Caco-2 (cell line): ENCODE data around the gene ZNF594. TPM values are rescaled to one million over a fixed set of nuclear protein-coding genes. Genes with fewer than 3 reads are reported as not detected.
"Not testable (repeated sequence)": the region's sequence is repeated elsewhere in the genome, so short reads cannot be mapped to it uniquely, and the experiment has no call there.

Experiments used
- BruUV-seq: library from RNA; stranded (reverse); fragments of 400-500 nt; replicated peaks from 2 replicates; lab custom pipeline; 2021; lab: Mats Ljungman, UMichigan
- CTCF ChIA-PET: fragments of 300-600 bp; sonication (Branson Sonifier 250); formaldehyde crosslinking; loops from one replicate; lab custom pipeline; 2022; ENCODE audit warnings: antibody characterized with exemption; lab: Charles Lee
- POLR2A ChIA-PET: fragments of 300-600 bp; sonication (Branson Sonifier 250); formaldehyde crosslinking; loops from one replicate; lab custom pipeline; 2022; ENCODE audit warnings: antibody characterized with exemption; lab: Charles Lee
- DNase-seq, 2 experiments: peaks; one replicate each; pipeline versions ENCODE4 v3.0.0 to v3.0.0-alpha.2; 2020 to 2022
- H3K27me3 ChIP-seq: replicated peaks from 2 replicates; pipeline ENCODE4 v1.6.0; 2011; ENCODE audit warnings: low read length; ENCODE audit not compliant: control insufficient read depth, insufficient read depth
- H3K36me3 ChIP-seq: 2 replicates; pipeline ENCODE4 v1.5.1; 2011; ENCODE audit warnings: low read length; ENCODE audit not compliant: control insufficient read depth, insufficient read depth
- H3K4me1 ChIP-seq: fragments of 250-450 bp; sonication (Bioruptor Pico); 2 replicates; pipeline ENCODE4 v1.5.1; 2020; ENCODE audit warnings: mild to moderate bottlenecking
- H3K4me3 ChIP-seq: 2 replicates; pipeline ENCODE4 v1.5.1; 2011; ENCODE audit warnings: low read depth, mild to moderate bottlenecking, control low read depth, low read length
- H3K9me3 ChIP-seq: fragments of 250-450 bp; sonication (Bioruptor Pico); 2 replicates; pipeline ENCODE4 v1.5.1; 2020; ENCODE audit warnings: mild to moderate bottlenecking, moderate library complexity
- H3K27ac Mint-ChIP-seq: one replicate; pipeline ENCODE4 v1.8.0; 2022; ENCODE audit warnings: mixed read lengths; ENCODE audit not compliant: unreplicated experiment
- H3K27me3 Mint-ChIP-seq: one replicate; pipeline ENCODE4 v1.8.0; 2022; ENCODE audit warnings: mixed read lengths; ENCODE audit not compliant: insufficient read depth, unreplicated experiment
- H3K36me3 Mint-ChIP-seq: one replicate; pipeline ENCODE4 v1.8.0; 2022; ENCODE audit warnings: mild to moderate bottlenecking, mixed read lengths; ENCODE audit not compliant: insufficient read depth, unreplicated experiment
- H3K4me1 Mint-ChIP-seq: one replicate; pipeline ENCODE4 v1.8.0; 2022; ENCODE audit warnings: low read depth, mixed read lengths; ENCODE audit not compliant: unreplicated experiment
- H3K4me3 Mint-ChIP-seq: one replicate; pipeline ENCODE4 v1.8.0; 2022; ENCODE audit warnings: mild to moderate bottlenecking, moderate library complexity, mixed read lengths; ENCODE audit not compliant: unreplicated experiment
- H3K9me3 Mint-ChIP-seq: one replicate; pipeline ENCODE4 v1.8.0; 2022; ENCODE audit warnings: mixed read lengths; ENCODE audit not compliant: unreplicated experiment
- CTCF ChIP-seq, 2 experiments: fragments of 200-600 bp in 1 of 2; IDR thresholded peaks; 1 replicate in 1 of 2; 2 replicates in 1 of 2; pipeline versions ENCODE4 v1.5.1 to v1.8.0; 2011 to 2022; ENCODE audit warnings: antibody characterized with exemption in 1 of 2, control low read depth in 1 of 2, inconsistent platforms in 1 of 2, low read depth in 1 of 2, low read length in 1 of 2, mild to moderate bottlenecking in 1 of 2, moderate library complexity in 1 of 2; ENCODE audit not compliant: insufficient read depth in 1 of 2, severe bottlenecking in 1 of 2, unreplicated experiment in 1 of 2
- intact Hi-C: fragments of 100-400 bp; cut with micrococcal nuclease; formaldehyde crosslinking; loops from one replicate; pipeline ENCODE4 v1.10.0; 2022; ENCODE audit not compliant: unreplicated experiment
- total RNA-seq: library from RNA; stranded (reverse); gene quantifications from 2 replicates; pipeline ENCODE4 v1.2.3, GENCODE V29; 2022

Gene ZNF594
- total RNA-seq, 1 experiment from 2014 or later, result 6.2 TPM

GRCh38 chr17:5135726-5136579, 55.7 kb downstream of the ZNF594 start:
- DNase-seq, result no peak
- no peak overlapping the region for H3K27ac Mint-ChIP-seq
- POLR2A ChIA-PET, result no interaction called here
- Histone ChIP-seq H3K4me3 (no peak overlapping the region), H3K36me3 (no peaks in the 10 kb centered on the region), H3K9me3 (no peaks in the 10 kb centered on the region), H3K4me1 (no peaks in the 10 kb centered on the region), H3K27me3 (no peaks in the 10 kb centered on the region)
- no peaks in the 10 kb centered on the region for H3K27me3 Mint-ChIP-seq
- no peaks in the 10 kb centered on the region for H3K9me3 Mint-ChIP-seq
- no peak overlapping the region for H3K4me3 Mint-ChIP-seq
- intact Hi-C loops, result no loop called here
- TF ChIP-seq CTCF (IDR thresholded peaks at IDR 0.05; ENCODE audit: insufficient read depth in 1 of 2, low read depth in 1 of 2, low read length in 1 of 2, severe bottlenecking in 1 of 2, unreplicated experiment in 1 of 2), result no peak
- no peaks in the 10 kb centered on the region for H3K36me3 Mint-ChIP-seq
- no peaks in the 10 kb centered on the region for H3K4me1 Mint-ChIP-seq
- BruUV-seq, result no TSS peak
- CTCF ChIA-PET, result no interaction called here

DNA sequence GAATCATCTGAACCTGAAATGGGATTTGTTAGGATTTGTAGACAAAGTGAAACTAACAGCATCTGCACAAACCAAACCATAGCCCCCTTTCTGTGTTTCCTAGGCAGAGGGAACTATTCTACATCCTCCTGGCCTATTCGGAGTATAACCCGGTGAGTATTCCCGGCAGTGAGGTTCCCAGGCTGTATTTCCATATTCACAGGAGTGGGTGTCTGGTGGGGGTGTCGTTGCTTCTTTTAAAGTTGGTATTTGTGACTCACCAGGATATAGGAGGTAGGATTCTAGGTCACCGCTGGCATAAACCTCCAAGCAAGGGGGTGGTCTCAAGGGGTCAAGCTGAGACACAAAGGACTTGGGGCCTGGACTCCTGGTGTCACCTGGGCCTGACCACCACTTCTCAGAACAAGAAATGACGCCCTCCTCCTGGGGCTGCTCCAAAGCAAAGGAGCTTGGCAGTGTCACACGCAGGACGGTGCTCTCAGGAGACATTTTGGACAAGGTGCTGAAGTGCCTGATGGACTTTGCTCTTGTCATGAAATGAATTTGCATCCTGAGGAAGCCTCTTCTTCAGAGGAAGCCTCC, 56.4 kb downstream of the ZNF594 start:
- intact Hi-C loops, DNase-seq, H3K27ac Mint-ChIP-seq, H3K4me3 ChIP-seq, CTCF ChIA-PET, H3K4me3 Mint-ChIP-seq, H3K27me3 Mint-ChIP-seq, BruUV-seq, H3K9me3 Mint-ChIP-seq, POLR2A ChIA-PET, H3K9me3 ChIP-seq, H3K36me3 ChIP-seq, H3K36me3 Mint-ChIP-seq, H3K27me3 ChIP-seq, H3K4me1 Mint-ChIP-seq, H3K4me1 ChIP-seq: not testable (repeated sequence)

- H3K27ac Mint-ChIP-seq, H3K36me3 ChIP-seq, intact Hi-C loops, H3K36me3 Mint-ChIP-seq, BruUV-seq, H3K4me3 Mint-ChIP-seq, POLR2A ChIA-PET, H3K27me3 ChIP-seq, H3K4me1 ChIP-seq, H3K9me3 Mint-ChIP-seq, H3K4me3 ChIP-seq, CTCF ChIA-PET, H3K9me3 ChIP-seq, H3K27me3 Mint-ChIP-seq, H3K4me1 Mint-ChIP-seq, DNase-seq: not testable (repeated sequence)
These were observed 57.1 kb downstream of the ZNF594 start for GRCh38 chr17:5134571-5134970.

DNA sequence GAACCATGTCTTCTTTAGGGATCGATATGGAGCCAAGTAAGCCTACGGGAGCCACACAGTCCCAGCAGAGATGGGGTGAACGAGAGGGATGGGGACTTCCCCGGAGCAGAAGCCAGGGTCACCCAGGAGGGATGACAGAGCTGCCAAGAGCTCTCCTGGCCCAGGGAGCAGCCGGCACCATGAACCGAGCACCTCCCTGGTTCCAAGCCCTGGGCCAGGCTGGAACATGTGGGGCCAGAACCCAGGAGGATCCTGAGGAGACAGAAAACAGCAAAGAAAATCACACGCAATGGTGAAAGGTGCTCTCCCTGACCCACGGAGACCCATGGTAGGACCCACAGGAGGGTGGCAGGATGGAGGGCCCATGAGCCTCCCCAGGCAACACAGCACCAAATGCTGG, 57.7 kb downstream of the ZNF594 start:
- H3K27me3 Mint-ChIP-seq, H3K9me3 Mint-ChIP-seq, H3K4me1 Mint-ChIP-seq, DNase-seq, CTCF ChIA-PET, H3K4me3 Mint-ChIP-seq, H3K36me3 Mint-ChIP-seq, H3K27me3 ChIP-seq, POLR2A ChIA-PET, H3K4me3 ChIP-seq, H3K27ac Mint-ChIP-seq, H3K4me1 ChIP-seq, BruUV-seq, intact Hi-C loops, H3K9me3 ChIP-seq, H3K36me3 ChIP-seq: not testable (repeated sequence)
